ENCODE results near the gene MYLK2. TPM values are rescaled to one million over a fixed set of nuclear protein-coding genes. Genes with fewer than 3 reads are reported as not detected.

MYLK2 gene
- polyA plus RNA-seq, 1 donor (not counting 4 experiments of a cell fraction or from before 2014, with no cell fraction given) = 0.05 TPM

GRCh38 chr20:31824554-31825313, 5.6 kb downstream of the MYLK2 start:
- H4K20me1 ChIP-seq (ENCODE audit: control insufficient read depth, extremely low read depth, insufficient read depth, low read length) = no peaks in the 10 kb centered on the region
- H3K4me3 ChIP-seq (ENCODE audit: control insufficient read depth in 2 of 3, extremely low read depth in 1 of 3, insufficient read depth in 2 of 3, low read depth in 1 of 3, low read length in 3 of 3) = no peak overlapping the region
- H3K79me2 ChIP-seq (ENCODE audit: control insufficient read depth, insufficient read depth, low read length) = no peaks in the 10 kb centered on the region
- no peak overlapping the region for H2AFZ ChIP-seq (ENCODE audit: control insufficient read depth, low read length)
- no peaks in the 10 kb centered on the region for H3K4me1 ChIP-seq (ENCODE audit: control insufficient read depth, extremely low read depth, insufficient read depth, low read length)
- no peak for TF ChIP-seq EZH2 (IDR thresholded peaks at IDR 0.05; ENCODE audit: low read length)
- TF ChIP-seq, protein P1, sequence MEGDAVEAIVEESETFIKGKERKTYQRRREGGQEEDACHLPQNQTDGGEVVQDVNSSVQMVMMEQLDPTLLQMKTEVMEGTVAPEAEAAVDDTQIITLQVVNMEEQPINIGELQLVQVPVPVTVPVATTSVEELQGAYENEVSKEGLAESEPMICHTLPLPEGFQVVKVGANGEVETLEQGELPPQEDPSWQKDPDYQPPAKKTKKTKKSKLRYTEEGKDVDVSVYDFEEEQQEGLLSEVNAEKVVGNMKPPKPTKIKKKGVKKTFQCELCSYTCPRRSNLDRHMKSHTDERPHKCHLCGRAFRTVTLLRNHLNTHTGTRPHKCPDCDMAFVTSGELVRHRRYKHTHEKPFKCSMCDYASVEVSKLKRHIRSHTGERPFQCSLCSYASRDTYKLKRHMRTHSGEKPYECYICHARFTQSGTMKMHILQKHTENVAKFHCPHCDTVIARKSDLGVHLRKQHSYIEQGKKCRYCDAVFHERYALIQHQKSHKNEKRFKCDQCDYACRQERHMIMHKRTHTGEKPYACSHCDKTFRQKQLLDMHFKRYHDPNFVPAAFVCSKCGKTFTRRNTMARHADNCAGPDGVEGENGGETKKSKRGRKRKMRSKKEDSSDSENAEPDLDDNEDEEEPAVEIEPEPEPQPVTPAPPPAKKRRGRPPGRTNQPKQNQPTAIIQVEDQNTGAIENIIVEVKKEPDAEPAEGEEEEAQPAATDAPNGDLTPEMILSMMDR (optimal IDR thresholded peaks at IDR 0.05 in 1 of 3, IDR thresholded peaks at IDR 0.05 in 1 of 3, conservative IDR thresholded peaks at IDR 0.05 in 1 of 3; ENCODE audit: extremely low read depth in 1 of 3, insufficient read depth in 2 of 3, low read length in 3 of 3) = no peak
- no peak overlapping the region for H3K27ac ChIP-seq (ENCODE audit: control insufficient read depth, insufficient read depth, low read length)
- FAIRE-seq (no peak), DNase-seq (ENCODE audit: low read depth, low spot score) (no peak)
- no peak overlapping the region for H3K9ac ChIP-seq (ENCODE audit: control insufficient read depth, extremely low read depth, insufficient read depth, low read length)
- H3K4me2 ChIP-seq (ENCODE audit: control insufficient read depth, extremely low read depth, insufficient read depth, low read depth, low read length) = no peak overlapping the region
- H3K27me3 ChIP-seq (ENCODE audit: control insufficient read depth, extremely low read depth, insufficient read depth, low read length) = peaks cover 4% of the 10 kb centered on the region
- no peaks in the 10 kb centered on the region for H3K9me1 ChIP-seq (ENCODE audit: control insufficient read depth, extremely low read depth, insufficient read depth, low read length)
- dilution Hi-C loops (cut with MboI; ENCODE audit: extremely low pct_ligation_motif_present, low sequenced_read_pairs) = no loop called here
- H3K36me3 ChIP-seq (ENCODE audit: control insufficient read depth in 2 of 2, extremely low read depth in 1 of 2, insufficient read depth in 2 of 2, low read length in 2 of 2) = no peaks in the 10 kb centered on the region
- H3K9me3 ChIP-seq (ENCODE audit: control insufficient read depth, low read depth, low read length) = no peaks in the 10 kb centered on the region

- TF ChIP-seq EZH2 (IDR thresholded peaks at IDR 0.05; ENCODE audit: low read length) = no peak
- TF ChIP-seq, protein P1 (optimal IDR thresholded peaks at IDR 0.05 in 1 of 3, IDR thresholded peaks at IDR 0.05 in 1 of 3, conservative IDR thresholded peaks at IDR 0.05 in 1 of 3; ENCODE audit: extremely low read depth in 1 of 3, insufficient read depth in 2 of 3, low read length in 3 of 3) = no peak
- FAIRE-seq = no peak
- no peak overlapping the region for H3K27ac ChIP-seq (ENCODE audit: control insufficient read depth, insufficient read depth, low read length)
- no peak overlapping the region for H3K4me3 ChIP-seq (ENCODE audit: control insufficient read depth in 2 of 3, extremely low read depth in 1 of 3, insufficient read depth in 2 of 3, low read depth in 1 of 3, low read length in 3 of 3)
- DNase-seq (ENCODE audit: low read depth, low spot score) = no peak
- no peaks in the 10 kb centered on the region for H3K36me3 ChIP-seq (ENCODE audit: control insufficient read depth in 2 of 2, extremely low read depth in 1 of 2, insufficient read depth in 2 of 2, low read length in 2 of 2)
- no peak overlapping the region for H2AFZ ChIP-seq (ENCODE audit: control insufficient read depth, low read length)
- H3K79me2 ChIP-seq (ENCODE audit: control insufficient read depth, insufficient read depth, low read length) = no peaks in the 10 kb centered on the region
- no peaks in the 10 kb centered on the region for H3K9me3 ChIP-seq (ENCODE audit: control insufficient read depth, low read depth, low read length)
- no peak overlapping the region for H3K9ac ChIP-seq (ENCODE audit: control insufficient read depth, extremely low read depth, insufficient read depth, low read length)
- no peaks in the 10 kb centered on the region for H4K20me1 ChIP-seq (ENCODE audit: control insufficient read depth, extremely low read depth, insufficient read depth, low read length)
- no peak overlapping the region for H3K4me2 ChIP-seq (ENCODE audit: control insufficient read depth, extremely low read depth, insufficient read depth, low read depth, low read length)
- dilution Hi-C loops (cut with MboI; ENCODE audit: extremely low pct_ligation_motif_present, low sequenced_read_pairs) = no loop called here
- no peaks in the 10 kb centered on the region for H3K9me1 ChIP-seq (ENCODE audit: control insufficient read depth, extremely low read depth, insufficient read depth, low read length)
- H3K4me1 ChIP-seq (ENCODE audit: control insufficient read depth, extremely low read depth, insufficient read depth, low read length) = no peaks in the 10 kb centered on the region
- H3K27me3 ChIP-seq (ENCODE audit: control insufficient read depth, extremely low read depth, insufficient read depth, low read length) = no peaks in the 10 kb centered on the region
Measured at GRCh38 chr20:31826074-31826473, 6.9 kb downstream of the MYLK2 start.

Data from keratinocyte (primary cell).